HEK293T (cell line): ENCODE data around the gene CAVIN4.

Experiments used
- CTBP1 ChIP-seq: fragments of 450-650 bp; IDR thresholded peaks from 2 replicates; pipeline ENCODE4 v1.6.1; 2016; ENCODE audit warnings: borderline replicate concordance
- LEF1 ChIP-seq: fragments of 450-650 bp; IDR thresholded peaks from 2 replicates; pipeline ENCODE4 v1.6.1; 2017; ENCODE audit warnings: mild to moderate bottlenecking, borderline replicate concordance
- SP1 ChIP-seq: fragments of 450-650 bp; IDR thresholded peaks from 2 replicates; pipeline ENCODE4 v1.6.1; 2017
- TARDBP ChIP-seq: fragments of 450-650 bp; IDR thresholded peaks from 2 replicates; pipeline ENCODE4 v1.6.1; 2016

- no peak for TF ChIP-seq CTBP1
- no peak for TF ChIP-seq SP1
- TF ChIP-seq LEF1: no peak
- no peak for TF ChIP-seq TARDBP
Measured at GRCh38 chr9:100589582-100589981, 11.7 kb downstream of the CAVIN4 start.
